Prostate gland (tissue), 2 donors: ENCODE data around the gene PAXIP1.

Source experiments
- CTCF ChIP-seq, 4 experiments: fragments of 200-600 bp in 2 of 4; fragments of 450-650 bp in 2 of 4; sonication (generic) in 2 of 4; IDR thresholded peaks; 1 replicate in 3 of 4; 2 replicates in 1 of 4; pipeline ENCODE4 v1.5.1; 2016 to 2019; ENCODE audit warnings: antibody characterized with exemption in 4 of 4, mild to moderate bottlenecking in 2 of 4, moderate library complexity in 2 of 4
- POLR2A ChIP-seq: fragments of 450-650 bp; IDR thresholded peaks from one replicate; pipeline ENCODE4 v1.6.1; 2016; ENCODE audit warnings: antibody characterized with exemption, mild to moderate bottlenecking

DNA sequence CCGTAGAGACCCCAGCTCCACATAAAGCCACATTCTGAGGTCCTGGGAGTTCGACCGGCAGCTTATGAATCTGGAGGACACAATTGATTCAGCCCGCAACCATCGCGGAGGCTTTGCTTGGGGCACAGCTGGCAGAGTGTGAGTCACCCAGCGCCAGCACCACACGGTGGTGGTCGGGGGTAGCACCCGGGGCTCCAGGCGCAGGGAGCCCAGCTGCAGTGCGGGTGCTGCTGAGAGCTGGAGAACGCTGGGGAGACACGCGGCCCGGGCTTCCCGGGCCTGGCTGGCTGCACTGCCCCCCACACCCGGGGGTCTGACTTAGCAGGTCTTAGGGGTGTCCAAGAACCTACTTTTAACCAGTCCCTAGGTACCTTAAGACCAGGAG lies 87.9 kb downstream of the PAXIP1 start:
- TF ChIP-seq CTCF (IDR thresholded peaks at IDR 0.05): no peak
- TF ChIP-seq POLR2A: no peak
